Trophoblast cell (in vitro differentiated cells and primary cell): Measurements from ENCODE around the gene UGCG.

Source experiments
- DNase-seq, 2 donors: peaks; one replicate each; pipeline ENCODE4 v3.0.0-alpha.2; 2016
- H2AFZ ChIP-seq: 2 replicates; pipeline ENCODE4 v1.6.1; 2013; ENCODE audit warnings: low read length, moderate library complexity, mild to moderate bottlenecking; ENCODE audit not compliant: insufficient read depth, poor library complexity
- H2AK5ac ChIP-seq: 2 replicates; pipeline ENCODE4 v1.6.1; 2013; ENCODE audit warnings: mild to moderate bottlenecking, low read length
- H2BK120ac ChIP-seq: 2 replicates; pipeline ENCODE4 v1.6.1; 2013; ENCODE audit warnings: low read length, mild to moderate bottlenecking, moderate library complexity; ENCODE audit not compliant: insufficient read depth, poor library complexity
- H2BK12ac ChIP-seq: 2 replicates; pipeline ENCODE4 v1.6.1; 2013; ENCODE audit warnings: mild to moderate bottlenecking, low read length, moderate library complexity
- H2BK5ac ChIP-seq: 2 replicates; pipeline ENCODE4 v1.6.1; 2013; ENCODE audit warnings: low read length, low read depth, moderate library complexity, mild to moderate bottlenecking; ENCODE audit not compliant: poor library complexity
- H3K14ac ChIP-seq: 2 replicates; pipeline ENCODE4 v1.6.1; 2013; ENCODE audit warnings: mild to moderate bottlenecking, low read length
- H3K18ac ChIP-seq: 2 replicates; pipeline ENCODE4 v1.6.1; 2013; ENCODE audit warnings: mild to moderate bottlenecking, low read length
- H3K23ac ChIP-seq: 2 replicates; pipeline ENCODE4 v1.6.1; 2013; ENCODE audit warnings: low read length
- H3K27ac ChIP-seq: 2 replicates; pipeline ENCODE4 v1.5.1; 2013; ENCODE audit warnings: low read depth, mild to moderate bottlenecking, inconsistent platforms, low read length, moderate library complexity
- H3K27me3 ChIP-seq: 2 replicates; pipeline ENCODE4 v1.6.1; 2013; ENCODE audit warnings: inconsistent platforms, mild to moderate bottlenecking, low read length, moderate library complexity; ENCODE audit not compliant: insufficient read depth
- H3K36me3 ChIP-seq, 2 experiments: 1 replicate in 1 of 2; 2 replicates in 1 of 2; pipeline ENCODE4 v1.6.1; 2013; ENCODE audit warnings: low read length in 2 of 2, mild to moderate bottlenecking in 2 of 2, moderate library complexity in 1 of 2; ENCODE audit not compliant: insufficient read depth in 2 of 2, control insufficient read depth in 1 of 2
- H3K4ac ChIP-seq: 2 replicates; pipeline ENCODE4 v1.6.1; 2013; ENCODE audit warnings: low read depth, mild to moderate bottlenecking, low read length, moderate library complexity
- H3K4me1 ChIP-seq, 2 experiments: 1 replicate in 1 of 2; 2 replicates in 1 of 2; pipeline ENCODE4 v1.6.1; 2013; ENCODE audit warnings: low read length in 2 of 2, mild to moderate bottlenecking in 2 of 2, moderate library complexity in 1 of 2; ENCODE audit not compliant: insufficient read depth in 2 of 2, control insufficient read depth in 1 of 2
- H3K4me2 ChIP-seq: 2 replicates; pipeline ENCODE4 v1.6.1; 2013; ENCODE audit warnings: inconsistent platforms, mild to moderate bottlenecking, low read length, moderate library complexity
- H3K4me3 ChIP-seq: 2 replicates; pipeline ENCODE4 v1.5.1; 2013; ENCODE audit warnings: mild to moderate bottlenecking, low read depth, low read length, inconsistent platforms
- H3K79me1 ChIP-seq: one replicate; pipeline ENCODE4 v1.6.1; 2013; ENCODE audit warnings: low read length
- H3K79me2 ChIP-seq: 2 replicates; pipeline ENCODE4 v1.6.1; 2013; ENCODE audit warnings: low read length, mild to moderate bottlenecking; ENCODE audit not compliant: control insufficient read depth, insufficient read depth, poor library complexity
- H3K9ac ChIP-seq: 2 replicates; pipeline ENCODE4 v1.6.1; 2013; ENCODE audit warnings: mild to moderate bottlenecking, low read length
- H3K9me3 ChIP-seq: 2 replicates; pipeline ENCODE4 v1.6.1; 2013; ENCODE audit warnings: low read depth, mild to moderate bottlenecking, control low read depth, inconsistent platforms, low read length; ENCODE audit not compliant: insufficient read depth
- H4K12ac ChIP-seq: 2 replicates; pipeline ENCODE4 v1.6.1; 2013; ENCODE audit warnings: low read depth, mild to moderate bottlenecking, low read length, moderate library complexity
- H4K8ac ChIP-seq: 2 replicates; pipeline ENCODE4 v1.6.1; 2013; ENCODE audit warnings: low read depth, mild to moderate bottlenecking, low read length, moderate library complexity
- H4K91ac ChIP-seq: one replicate; pipeline ENCODE4 v1.6.1; 2013; ENCODE audit warnings: low read depth, mild to moderate bottlenecking, low read length, moderate library complexity
- WGBS: extraction: QIAGEN DNeasy Blood & Tissue Kit; methylation state at CpG from one replicate; pipeline ENCODE4 v1.1.7; 2013; ENCODE audit warnings: missing lambda C conversion rate; ENCODE audit not compliant: insufficient read length, insufficient coverage; ENCODE audit errors: extremely low coverage; 5-methylcytosine and 5-hydroxymethylcytosine counted together

Gene UGCG

DNA sequence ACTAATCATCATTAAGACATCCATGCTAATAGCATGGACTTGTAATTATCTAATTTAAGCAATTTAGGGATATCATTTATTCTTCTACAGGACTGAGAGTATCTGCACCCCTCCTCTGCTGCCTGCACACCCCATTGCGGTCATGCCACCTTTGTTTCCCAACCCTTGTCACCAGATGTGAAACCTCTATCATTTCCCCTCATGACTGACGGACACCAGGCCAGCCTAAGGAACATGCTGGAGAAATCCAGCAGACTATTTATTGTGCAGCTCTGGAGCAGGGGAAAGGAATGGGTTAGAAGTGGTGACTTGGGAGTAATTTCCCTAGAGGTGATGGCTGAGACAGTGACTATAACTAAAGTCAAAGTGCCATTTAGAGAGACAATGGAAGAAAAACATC, 40.7 kb downstream of the UGCG start:
- Histone ChIP-seq H3K4me1 (no peaks in the 10 kb centered on the region), H3K4ac (no peak overlapping the region), H2BK120ac (no peak overlapping the region), H3K23ac (no peak overlapping the region), H4K8ac (no peak overlapping the region), H3K36me3 (peaks cover 0 to 1% of the 10 kb centered on the region in 2 experiments), H4K91ac (no peak overlapping the region), H2BK5ac (no peak overlapping the region), H4K12ac (no peak overlapping the region), H3K79me2 (no peaks in the 10 kb centered on the region), H3K4me2 (no peak overlapping the region), H2AK5ac (no peak overlapping the region), H3K79me1 (no peaks in the 10 kb centered on the region), H3K27me3 (no peaks in the 10 kb centered on the region), H3K14ac (no peak overlapping the region), H3K27ac (no peak overlapping the region), H3K18ac (no peak overlapping the region), H2BK12ac (no peak overlapping the region), H3K9ac (no peak overlapping the region), H3K4me3 (no peak overlapping the region), H3K9me3 (no peaks in the 10 kb centered on the region), H2AFZ (no peak overlapping the region)
- WGBS = no CpG with 5 or more reads among the region's 2 CpGs
- no peak for DNase-seq

DNA sequence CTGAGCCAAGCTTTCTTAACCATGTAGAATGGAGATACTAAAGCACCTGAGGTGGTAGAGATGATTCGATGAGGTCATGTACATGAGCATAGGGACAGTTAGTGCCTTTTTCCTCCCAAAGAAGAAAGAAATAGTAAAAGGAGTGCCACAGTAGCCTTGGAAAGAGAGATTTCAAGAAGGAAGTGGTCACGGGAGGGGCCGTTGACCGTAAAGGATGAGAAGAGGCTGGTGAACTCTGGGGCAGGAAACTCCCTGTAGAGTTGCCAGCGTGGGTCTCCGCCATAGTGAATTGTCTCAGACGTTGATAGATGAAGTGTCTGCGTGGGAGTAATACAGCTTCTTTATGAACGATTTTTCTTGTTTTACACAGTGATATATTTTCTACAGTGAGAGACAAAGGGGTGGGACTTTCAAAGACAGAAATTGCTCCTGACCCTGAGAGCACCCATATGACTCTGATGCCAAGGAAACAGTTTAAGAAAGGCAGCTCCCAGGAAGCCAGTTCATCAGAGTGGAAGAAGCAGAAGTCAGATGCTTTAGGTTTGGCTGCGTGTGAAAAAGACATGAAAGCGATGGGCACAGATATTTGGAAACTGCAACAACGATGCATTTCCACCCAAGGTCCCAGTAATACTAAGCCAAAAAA, 41.3 kb downstream of the UGCG start:
- no peak overlapping the region for H2BK120ac ChIP-seq
- H4K91ac ChIP-seq = no peak overlapping the region
- DNase-seq = peak in 1 of 2 donors; percentile 38
- no peak overlapping the region for H2AFZ ChIP-seq
- H3K27ac ChIP-seq = no peak overlapping the region
- no peak overlapping the region for H2BK12ac ChIP-seq
- H3K36me3 ChIP-seq = no peaks in the 10 kb centered on the region
- H3K9ac ChIP-seq = no peak overlapping the region
- WGBS = no CpG with 5 or more reads among the region's 12 CpGs
- no peak overlapping the region for H3K4me2 ChIP-seq
- no peak overlapping the region for H4K12ac ChIP-seq
- H3K18ac ChIP-seq = no peak overlapping the region
- H4K8ac ChIP-seq = no peak overlapping the region
- no peak overlapping the region for H3K14ac ChIP-seq
- H3K9me3 ChIP-seq = no peaks in the 10 kb centered on the region
- no peaks in the 10 kb centered on the region for H3K4me1 ChIP-seq
- H3K27me3 ChIP-seq = no peaks in the 10 kb centered on the region
- H3K79me1 ChIP-seq = no peaks in the 10 kb centered on the region
- H2BK5ac ChIP-seq = no peak overlapping the region
- no peaks in the 10 kb centered on the region for H3K79me2 ChIP-seq
- H3K4me3 ChIP-seq = no peak overlapping the region
- no peak overlapping the region for H3K4ac ChIP-seq
- no peak overlapping the region for H3K23ac ChIP-seq
- no peak overlapping the region for H2AK5ac ChIP-seq

DNA sequence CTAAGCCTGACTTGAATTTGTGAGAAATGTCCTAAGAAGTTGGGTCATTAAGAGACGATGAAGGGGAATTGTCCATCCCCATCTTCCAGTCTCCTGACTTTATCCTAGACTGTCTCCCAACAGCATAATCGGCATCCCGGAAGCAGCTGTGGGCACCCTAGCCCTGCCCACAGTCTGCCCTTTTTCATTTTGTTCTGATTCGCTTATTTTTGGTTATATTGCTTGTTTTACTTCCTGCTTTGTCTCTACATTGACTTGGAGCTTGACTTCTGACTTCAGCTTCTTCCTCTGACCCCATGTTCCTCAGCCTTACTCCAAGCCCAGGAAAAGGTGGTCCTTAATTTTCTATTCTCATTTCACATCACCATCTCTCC, 41.8 kb downstream of the UGCG start:
- Histone ChIP-seq H2AK5ac (no peak overlapping the region), H2AFZ (no peak overlapping the region), H3K18ac (no peak overlapping the region), H3K27me3 (no peaks in the 10 kb centered on the region), H2BK5ac (no peak overlapping the region), H2BK12ac (no peak overlapping the region), H2BK120ac (no peak overlapping the region), H3K4me2 (no peak overlapping the region), H3K36me3 (no peaks in the 10 kb centered on the region), H3K79me2 (no peaks in the 10 kb centered on the region), H3K14ac (no peak overlapping the region), H3K79me1 (no peaks in the 10 kb centered on the region), H3K4me1 (no peaks in the 10 kb centered on the region), H3K4ac (no peak overlapping the region), H4K91ac (no peak overlapping the region), H4K8ac (no peak overlapping the region), H3K27ac (no peak overlapping the region), H3K4me3 (no peak overlapping the region), H3K9ac (no peak overlapping the region), H4K12ac (no peak overlapping the region), H3K23ac (no peak overlapping the region), H3K9me3 (no peaks in the 10 kb centered on the region)
- no CpG with 5 or more reads among the region's 4 CpGs for WGBS
- DNase-seq = no peak

DNA sequence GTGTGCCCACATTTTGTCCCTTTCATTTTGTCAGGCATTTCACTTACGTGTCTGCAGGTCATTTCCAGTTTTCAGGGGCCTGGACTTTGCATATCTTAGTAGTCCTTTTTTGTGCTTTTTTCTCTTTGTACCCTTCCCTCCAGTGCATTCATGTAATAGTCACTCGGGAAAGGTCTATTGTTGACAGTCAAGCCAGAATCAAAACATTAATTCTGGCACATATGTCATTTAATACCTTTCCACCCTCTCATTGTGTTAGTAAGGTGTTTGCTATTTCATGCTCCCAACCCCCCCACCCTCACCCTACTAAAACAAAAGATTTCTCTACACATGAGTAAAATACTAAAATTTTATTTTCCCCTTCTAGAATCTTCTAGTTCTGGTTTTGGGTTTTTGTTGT, 42.7 kb downstream of the UGCG start:
- Histone ChIP-seq H3K9me3 (no peaks in the 10 kb centered on the region), H3K14ac (no peak overlapping the region), H2BK12ac (no peak overlapping the region), H3K36me3 (no peaks in the 10 kb centered on the region), H3K4me2 (no peak overlapping the region), H3K27ac (no peak overlapping the region), H3K4ac (no peak overlapping the region), H2BK120ac (no peak overlapping the region), H3K4me1 (no peaks in the 10 kb centered on the region), H3K27me3 (no peaks in the 10 kb centered on the region), H4K91ac (no peak overlapping the region), H4K12ac (no peak overlapping the region), H2AK5ac (no peak overlapping the region), H2AFZ (no peak overlapping the region), H2BK5ac (no peak overlapping the region), H3K23ac (no peak overlapping the region), H3K79me1 (no peaks in the 10 kb centered on the region), H3K18ac (no peak overlapping the region), H4K8ac (no peak overlapping the region), H3K4me3 (no peak overlapping the region), H3K9ac (no peak overlapping the region), H3K79me2 (no peaks in the 10 kb centered on the region)
- WGBS = no CpG with 5 or more reads among the region's 2 CpGs
- DNase-seq = no peak
